Smooth muscle cell (in vitro differentiated cells): Measurements from ENCODE around the gene PAN2. TPM values are rescaled to one million over a fixed set of nuclear protein-coding genes. Genes with fewer than 3 reads are reported as not detected.
A peak's percentile ranks its signal among the peaks of the same experiment; 100 is the strongest.

Experiments
- DNase-seq: peaks from one replicate; lab custom pipeline; 2025; ENCODE audit not compliant: unreplicated experiment; lab: John Stamatoyannopoulos, UW
- H2AFZ ChIP-seq: fragments of 200-600 bp; sonication (generic); 2 replicates; pipeline ENCODE4 v1.6.0; 2016; ENCODE audit warnings: antibody characterized with exemption, low read depth, mild to moderate bottlenecking
- H3F3A ChIP-seq: fragments of 200-600 bp; sonication (generic); 2 replicates; pipeline ENCODE4 v1.6.0; 2017; ENCODE audit warnings: antibody characterized with exemption, low read depth
- H3K27ac ChIP-seq: fragments of 200-600 bp; sonication (generic); 2 replicates; pipeline ENCODE4 v1.5.1; 2016; ENCODE audit warnings: low read depth, mild to moderate bottlenecking
- H3K27me3 ChIP-seq: fragments of 200-600 bp; sonication (generic); 2 replicates; pipeline ENCODE4 v1.6.1; 2016; ENCODE audit warnings: low read depth, mild to moderate bottlenecking
- H3K36me3 ChIP-seq: fragments of 200-600 bp; sonication (generic); 2 replicates; pipeline ENCODE4 v1.5.1; 2016; ENCODE audit warnings: low read depth
- H3K4me1 ChIP-seq: fragments of 200-600 bp; sonication (generic); 2 replicates; pipeline ENCODE4 v1.5.1; 2016; ENCODE audit warnings: low read depth
- H3K4me2 ChIP-seq: fragments of 200-600 bp; sonication (generic); 2 replicates; pipeline ENCODE4 v1.6.0; 2016; ENCODE audit warnings: mild to moderate bottlenecking
- H3K4me3 ChIP-seq: fragments of 200-600 bp; sonication (generic); 2 replicates; pipeline ENCODE4 v1.5.1; 2016; ENCODE audit warnings: mild to moderate bottlenecking
- H3K79me2 ChIP-seq: fragments of 200-600 bp; sonication (generic); 2 replicates; pipeline ENCODE4 v1.6.0; 2016; ENCODE audit warnings: low read depth, mild to moderate bottlenecking
- H3K9ac ChIP-seq: fragments of 200-600 bp; sonication (generic); 2 replicates; pipeline ENCODE4 v1.6.0; 2016; ENCODE audit warnings: low read depth
- H3K9me3 ChIP-seq: fragments of 200-600 bp; sonication (generic); replicated peaks from 2 replicates; pipeline ENCODE4 v1.5.1; 2016; ENCODE audit warnings: low read depth
- H4K20me1 ChIP-seq: fragments of 200-600 bp; sonication (generic); 2 replicates; pipeline ENCODE4 v1.6.0; 2016; ENCODE audit warnings: low read depth
- CTCF ChIP-seq: fragments of 200-600 bp; sonication (generic); IDR thresholded peaks from 2 replicates; pipeline ENCODE4 v1.5.1; 2017; ENCODE audit warnings: borderline replicate concordance, mild to moderate bottlenecking, antibody characterized with exemption; ENCODE audit not compliant: insufficient read depth, poor library complexity, severe bottlenecking
- WGBS: methylation state at CpG from one replicate; pipeline ENCODE4 v1.1.7; 2016; ENCODE audit warnings: low lambda C conversion rate; 5-methylcytosine and 5-hydroxymethylcytosine counted together
- polyA plus RNA-seq: library from polyadenylated mRNA; unstranded; fragments of >200 nt; fragmentation: Nextera tagmentation; extraction: Ambion mirVana; gene quantifications from 2 replicates; pipeline ENCODE4 v1.2.1, GENCODE V29; 2016
- total RNA-seq: library from RNA; depleted of rRNA; stranded (reverse); fragments of >200 nt; gene quantifications from 2 replicates; pipeline ENCODE4 v1.2.3, GENCODE V29; 2014

PAN2 gene
- total and polyA plus RNA-seq, 2 experiments from 2014 or later = 14.7 to 55.6 TPM

GRCh38 chr12:56377310-56377988, 43.6 kb upstream of the PAN2 start:
- Histone ChIP-seq H3K27ac (no peak overlapping the region), H3K9me3 (no peaks in the 10 kb centered on the region), H3K79me2 (no peaks in the 10 kb centered on the region), H3K4me1 (no peaks in the 10 kb centered on the region), H3K36me3 (no peaks in the 10 kb centered on the region), H3F3A (no peaks in the 10 kb centered on the region), H4K20me1 (no peaks in the 10 kb centered on the region), H3K9ac (no peak overlapping the region), H2AFZ (peak overlapping the region; percentile 3), H3K4me2 (no peak overlapping the region), H3K4me3 (no peak overlapping the region), H3K27me3 (no peaks in the 10 kb centered on the region)
- TF ChIP-seq CTCF = no peak
- WGBS = 82% methylated on average over 4 of the region's 4 CpGs
- DNase-seq = no peak

- H3K27ac ChIP-seq = no peak overlapping the region
- H4K20me1 ChIP-seq = no peaks in the 10 kb centered on the region
- no peak overlapping the region for H3K4me2 ChIP-seq
- no peak for DNase-seq
- H3K27me3 ChIP-seq = peaks cover 7% of the 10 kb centered on the region
- WGBS = 86% methylated on average over 11 of the region's 11 CpGs
- no peak overlapping the region for H3K9ac ChIP-seq
- no peaks in the 10 kb centered on the region for H3F3A ChIP-seq
- no peaks in the 10 kb centered on the region for H3K4me1 ChIP-seq
- H3K4me3 ChIP-seq = no peak overlapping the region
- no peak overlapping the region for H2AFZ ChIP-seq
- no peaks in the 10 kb centered on the region for H3K79me2 ChIP-seq
- H3K36me3 ChIP-seq = no peaks in the 10 kb centered on the region
- TF ChIP-seq CTCF = no peak
- H3K9me3 ChIP-seq = no peaks in the 10 kb centered on the region
These were observed 42.0 kb upstream of the PAN2 start for GRCh38 chr12:56375598-56376434.

DNA sequence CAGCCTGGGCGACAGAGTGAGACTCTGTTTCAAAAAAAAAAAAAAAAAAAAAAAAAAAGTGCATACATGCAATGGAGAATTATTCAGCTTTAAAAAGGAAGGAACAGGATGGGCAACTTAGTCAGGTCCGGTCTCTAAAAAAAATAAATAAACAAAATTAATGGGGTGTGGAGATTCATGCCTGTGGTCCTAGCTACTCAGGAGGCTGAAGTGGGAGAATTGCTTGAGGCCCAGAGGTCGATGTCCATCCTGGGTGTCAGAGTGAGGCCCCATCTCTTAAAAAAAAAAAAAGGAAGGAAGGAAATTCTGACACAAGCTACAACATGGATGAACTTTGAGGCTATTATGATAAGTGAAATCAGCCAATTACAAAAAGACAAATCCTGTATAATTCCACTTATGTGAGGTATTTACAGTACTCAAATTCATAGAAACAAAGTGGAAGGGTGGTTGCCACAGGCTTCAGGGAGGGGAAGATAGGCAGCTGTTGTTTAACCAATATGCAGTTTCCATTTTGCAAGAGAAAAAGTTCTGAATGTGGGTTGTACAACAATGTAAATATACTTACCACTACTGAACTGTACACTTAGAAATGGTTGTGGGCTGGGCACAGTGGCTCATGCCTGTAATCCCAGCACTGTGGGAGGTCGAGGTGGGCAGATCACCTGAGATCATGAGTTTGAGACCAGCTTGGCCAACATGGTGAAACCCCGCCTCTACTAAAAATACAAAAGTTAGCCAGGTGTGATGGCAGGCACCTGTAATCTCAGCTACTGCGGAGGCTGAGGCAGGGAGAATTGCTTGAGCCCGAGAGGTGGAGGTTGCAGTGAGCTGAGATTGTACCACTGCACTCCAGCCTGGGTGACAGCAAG, 41.2 kb upstream of the PAN2 start:
- no peaks in the 10 kb centered on the region for H3K79me2 ChIP-seq
- H3K4me2 ChIP-seq = no peak overlapping the region
- H3K4me1 ChIP-seq = no peaks in the 10 kb centered on the region
- no peaks in the 10 kb centered on the region for H3K9me3 ChIP-seq
- WGBS = 94% methylated on average over 7 of the region's 7 CpGs
- H3K27ac ChIP-seq = no peak overlapping the region
- no peak overlapping the region for H3K9ac ChIP-seq
- H3F3A ChIP-seq = no peaks in the 10 kb centered on the region
- H3K4me3 ChIP-seq = no peak overlapping the region
- no peak overlapping the region for H2AFZ ChIP-seq
- H4K20me1 ChIP-seq = no peaks in the 10 kb centered on the region
- H3K27me3 ChIP-seq = peaks cover 7% of the 10 kb centered on the region
- no peak for DNase-seq
- TF ChIP-seq CTCF = no peak
- H3K36me3 ChIP-seq = no peaks in the 10 kb centered on the region
